SJSA1 (cell line): ENCODE measurements around the gene MMEL1. TPM values are rescaled to one million over a fixed set of nuclear protein-coding genes. Genes with fewer than 3 reads are reported as not detected.

Experiments
- DNase-seq, 2 experiments: peaks; one replicate each; pipeline ENCODE4 v3.0.0-alpha.2; 2015 to 2020; ENCODE audit warnings: low spot score in 2 of 2, low read depth in 1 of 2
- H3K27ac ChIP-seq: fragments of 250-450 bp; sonication (Bioruptor Pico); 2 replicates; pipeline ENCODE4 v1.5.1; 2020; ENCODE audit warnings: mild to moderate bottlenecking, moderate library complexity
- H3K27me3 ChIP-seq: fragments of 250-450 bp; sonication (Bioruptor Pico); replicated peaks from 2 replicates; pipeline ENCODE4 v1.5.1; 2020; ENCODE audit warnings: mild to moderate bottlenecking, moderate library complexity
- H3K36me3 ChIP-seq: fragments of 250-450 bp; sonication (Bioruptor Pico); 2 replicates; pipeline ENCODE4 v1.5.1; 2020; ENCODE audit warnings: mild to moderate bottlenecking
- H3K4me1 ChIP-seq: fragments of 250-450 bp; sonication (Bioruptor Pico); replicated peaks from 2 replicates; pipeline ENCODE4 v1.6.1; 2021; ENCODE audit warnings: mild to moderate bottlenecking
- H3K4me3 ChIP-seq: fragments of 250-450 bp; sonication (Bioruptor Pico); 2 replicates; pipeline ENCODE4 v1.5.1; 2020; ENCODE audit warnings: mild to moderate bottlenecking
- H3K9me3 ChIP-seq: fragments of 250-450 bp; sonication (Bioruptor Pico); replicated peaks from 2 replicates; pipeline ENCODE4 v1.5.1; 2020; ENCODE audit warnings: mild to moderate bottlenecking
- total RNA-seq: library from RNA; depleted of rRNA; stranded (reverse); fragments of >200 nt; shearing (Covaris generic); gene quantifications from 2 replicates; pipeline ENCODE4 v1.2.3, GENCODE V29; 2014

Gene MMEL1
- total RNA-seq, 1 experiment from 2014 or later: not detected

DNA sequence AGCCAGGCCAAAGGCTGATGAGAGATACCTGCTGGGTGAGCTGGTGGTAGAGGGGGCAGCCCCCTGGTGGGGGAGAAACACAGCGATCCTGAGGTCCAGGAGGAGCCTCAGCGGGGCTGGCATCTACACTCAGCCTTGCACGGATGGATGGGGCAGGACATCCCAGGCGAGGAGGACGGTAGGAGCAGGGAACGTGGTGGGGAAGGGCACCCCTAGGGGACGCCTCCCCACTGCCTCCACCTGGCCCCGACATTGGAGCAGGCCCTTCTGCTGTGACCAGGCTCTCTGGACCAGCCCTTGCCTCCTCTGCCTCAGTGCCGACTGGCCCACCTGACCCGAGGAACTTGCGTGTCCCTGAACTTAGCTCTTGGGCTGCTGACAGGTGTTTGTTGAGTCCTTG, 6.4 kb upstream of the MMEL1 start:
- Histone ChIP-seq H3K27ac (no peak overlapping the region), H3K9me3 (no peaks in the 10 kb centered on the region; the same call in 1 of the 2 replicates), H3K36me3 (no peaks in the 10 kb centered on the region), H3K27me3 (no peaks in the 10 kb centered on the region), H3K4me1 (peaks cover 14% of the 10 kb centered on the region), H3K4me3 (no peak overlapping the region)
- no peak for DNase-seq

DNA sequence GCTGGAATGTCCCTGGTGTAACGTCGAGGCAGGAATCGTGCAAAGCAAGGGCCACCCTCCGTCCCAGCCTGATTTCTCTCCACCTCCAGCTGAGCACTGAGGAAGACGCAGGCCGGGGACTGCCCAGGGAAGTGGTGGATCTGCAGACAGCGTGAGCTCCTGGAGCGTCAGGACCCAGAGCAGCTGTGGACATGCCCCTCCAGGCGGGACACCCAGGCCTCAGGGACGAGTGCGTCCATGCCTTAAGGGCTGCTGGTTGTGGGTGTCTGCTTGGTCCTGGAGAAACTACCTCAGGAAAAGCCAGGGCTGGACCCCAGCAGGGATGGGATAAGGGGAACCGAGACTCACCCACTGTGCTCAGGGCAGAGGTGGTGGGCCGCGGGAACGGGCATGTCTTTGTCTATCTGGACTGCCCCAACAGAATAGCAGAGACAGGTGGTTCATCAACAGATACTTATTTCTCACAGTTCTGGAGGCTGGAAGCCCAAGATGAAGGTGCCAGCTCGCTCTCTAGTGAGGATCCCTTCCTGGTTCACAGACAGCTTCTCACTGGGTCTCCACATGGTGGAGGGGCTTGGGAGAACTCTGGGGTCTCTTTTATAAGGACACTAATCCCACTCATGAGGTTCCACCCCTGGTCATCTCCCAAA, 5.8 kb upstream of the MMEL1 start:
- DNase-seq: peak in 1 of 2 experiments; percentile 40
- H3K27me3 ChIP-seq: no peaks in the 10 kb centered on the region
- H3K27ac ChIP-seq: no peak overlapping the region
- no peak overlapping the region for H3K4me3 ChIP-seq
- H3K9me3 ChIP-seq: no peaks in the 10 kb centered on the region; the same call in 1 of the 2 replicates
- H3K4me1 ChIP-seq: peaks cover 14% of the 10 kb centered on the region
- no peaks in the 10 kb centered on the region for H3K36me3 ChIP-seq

DNA sequence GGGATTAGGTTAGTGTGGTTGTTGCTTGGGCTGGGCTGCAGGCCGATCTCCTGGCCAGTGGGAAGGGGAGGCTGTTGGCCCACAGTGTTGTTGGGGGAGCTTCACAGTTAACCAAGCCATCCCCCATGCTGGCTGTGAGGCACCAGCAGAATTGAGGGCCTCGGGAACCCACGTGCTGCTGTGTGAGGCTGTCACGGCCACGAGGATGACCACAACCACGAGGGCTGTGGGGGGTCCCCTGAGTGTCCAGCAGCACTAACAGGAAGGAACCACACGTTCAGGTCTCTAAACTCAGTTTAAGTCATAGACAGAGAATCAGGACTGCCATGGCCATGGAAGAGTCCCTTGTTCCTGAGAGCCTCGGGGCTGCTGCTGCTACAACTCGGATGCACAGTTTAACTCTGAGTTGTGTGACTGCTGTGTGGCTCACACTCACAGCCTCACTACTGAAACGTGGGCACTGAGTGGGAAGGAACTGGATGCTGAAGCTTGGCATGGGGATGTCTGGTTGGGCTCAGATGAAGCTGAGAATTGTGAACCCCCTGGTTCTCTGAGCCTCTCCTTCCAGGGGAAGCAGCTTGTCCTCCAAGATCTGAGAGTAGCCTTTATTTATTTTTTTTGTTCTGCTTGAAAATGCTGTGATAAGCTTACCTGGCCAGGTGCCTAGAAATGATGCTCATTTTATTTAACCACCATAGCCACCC, 4.8 kb upstream of the MMEL1 start:
- Histone ChIP-seq H3K27ac (no peak overlapping the region), H3K9me3 (no peaks in the 10 kb centered on the region; the same call in 1 of the 2 replicates)
- peak in 1 of 2 experiments; percentile 32 for DNase-seq

DNA sequence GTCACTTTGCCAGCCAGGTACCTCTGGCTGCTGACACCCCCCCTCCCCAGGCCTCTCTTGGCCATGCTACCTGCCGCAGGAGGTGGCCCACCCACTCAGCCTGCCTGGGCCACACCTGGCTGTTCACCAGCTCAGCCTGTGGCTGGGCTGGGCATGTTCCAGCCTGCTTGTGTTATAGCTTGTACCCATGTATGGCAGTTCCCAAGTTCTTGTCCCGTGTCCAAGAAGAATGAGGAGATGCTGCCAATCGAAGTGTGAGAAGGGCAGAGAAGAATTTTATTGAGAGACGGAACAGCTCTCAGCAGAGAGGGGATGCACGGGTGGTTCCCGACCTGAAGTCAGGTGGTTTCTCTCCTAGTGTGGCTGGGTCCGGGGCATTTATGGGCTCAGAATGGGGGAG, 3.9 kb upstream of the MMEL1 start:
- no peak overlapping the region for H3K4me3 ChIP-seq
- H3K36me3 ChIP-seq: no peaks in the 10 kb centered on the region
- peaks cover under 1% of the 10 kb centered on the region; the same call in 1 of the 2 replicates for H3K4me1 ChIP-seq
- H3K9me3 ChIP-seq: no peaks in the 10 kb centered on the region
- no peak overlapping the region for H3K27ac ChIP-seq
- DNase-seq: peak in 1 of 2 experiments; percentile 18
- H3K27me3 ChIP-seq: no peaks in the 10 kb centered on the region

More for the DNA sequence above, 4.8 kb upstream of the MMEL1 start:
- H3K4me1 ChIP-seq: peaks cover 9% of the 10 kb centered on the region
- H3K36me3 ChIP-seq: no peaks in the 10 kb centered on the region
- H3K27me3 ChIP-seq: no peaks in the 10 kb centered on the region
- H3K4me3 ChIP-seq: no peak overlapping the region

DNA sequence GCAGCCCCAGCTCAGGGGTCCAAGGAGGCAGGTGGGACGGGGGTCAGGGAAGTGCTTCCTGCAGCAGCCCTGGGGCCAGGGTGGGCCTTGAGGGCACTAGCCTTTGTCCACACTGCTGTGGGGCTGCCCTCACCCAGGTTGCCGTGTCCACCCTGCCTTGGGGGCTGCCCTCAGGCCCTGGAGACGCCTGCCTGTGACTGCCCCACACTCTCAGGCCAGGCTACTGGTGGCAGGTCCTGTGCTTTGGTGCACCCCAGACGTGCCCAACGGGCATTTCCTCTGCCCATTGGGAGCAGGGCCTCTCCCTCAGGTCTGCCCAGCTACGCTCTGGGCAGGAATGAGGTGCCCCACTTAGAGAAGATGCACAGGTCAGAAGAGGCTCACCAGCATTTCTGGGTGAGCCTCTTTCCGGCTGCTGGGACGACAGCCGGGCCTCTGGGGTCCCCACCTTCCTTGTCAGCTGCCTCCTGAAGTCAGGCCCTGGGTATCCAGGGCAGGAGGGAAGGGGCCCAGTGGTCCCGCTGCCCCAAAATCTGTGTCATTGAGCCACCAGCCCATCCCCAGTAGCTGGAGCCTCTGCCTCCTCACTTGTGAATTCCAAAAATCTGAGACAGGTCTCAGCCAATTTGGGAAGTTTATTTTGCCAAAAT, 2.7 kb upstream of the MMEL1 start:
- H3K27ac ChIP-seq: no peak overlapping the region
- no peaks in the 10 kb centered on the region for H3K4me1 ChIP-seq
- H3K9me3 ChIP-seq: no peaks in the 10 kb centered on the region
- H3K27me3 ChIP-seq: no peaks in the 10 kb centered on the region
- no peak overlapping the region for H3K4me3 ChIP-seq
- DNase-seq: no peak
- no peaks in the 10 kb centered on the region for H3K36me3 ChIP-seq

DNA sequence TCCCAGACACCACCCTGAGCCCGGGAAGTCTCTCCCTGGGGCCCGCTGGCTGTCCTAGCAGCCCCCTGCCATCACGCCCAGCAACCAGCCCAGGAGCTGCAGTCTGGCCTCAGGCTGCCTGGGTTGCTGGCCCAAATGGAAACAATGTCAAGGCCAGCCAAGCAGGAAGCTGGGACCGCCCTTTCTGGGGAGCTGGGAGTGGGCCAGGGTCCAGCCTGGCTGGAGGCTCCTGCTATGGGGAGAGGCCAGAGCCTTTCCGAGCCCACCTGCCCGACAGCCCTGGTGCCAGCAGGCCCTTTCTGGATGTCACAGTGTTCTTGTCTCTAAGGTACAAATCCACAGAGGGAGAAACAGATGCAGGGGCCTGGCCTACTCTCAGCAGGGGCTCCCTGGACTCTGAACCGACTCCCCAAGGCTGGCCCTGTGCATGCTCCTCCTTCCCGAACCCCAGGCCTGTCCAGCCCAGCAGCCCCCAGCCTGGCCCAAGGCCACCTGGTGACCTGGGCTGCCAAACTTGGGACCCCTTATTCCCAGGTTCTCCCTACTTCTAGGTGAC, 1.2 kb upstream of the MMEL1 start:
- H3K36me3 ChIP-seq: no peaks in the 10 kb centered on the region
- H3K9me3 ChIP-seq: no peaks in the 10 kb centered on the region
- H3K27ac ChIP-seq: no peak overlapping the region
- H3K27me3 ChIP-seq: peaks cover 11% of the 10 kb centered on the region
- H3K4me1 ChIP-seq: no peaks in the 10 kb centered on the region
- no peak for DNase-seq
- H3K4me3 ChIP-seq: no peak overlapping the region

DNA sequence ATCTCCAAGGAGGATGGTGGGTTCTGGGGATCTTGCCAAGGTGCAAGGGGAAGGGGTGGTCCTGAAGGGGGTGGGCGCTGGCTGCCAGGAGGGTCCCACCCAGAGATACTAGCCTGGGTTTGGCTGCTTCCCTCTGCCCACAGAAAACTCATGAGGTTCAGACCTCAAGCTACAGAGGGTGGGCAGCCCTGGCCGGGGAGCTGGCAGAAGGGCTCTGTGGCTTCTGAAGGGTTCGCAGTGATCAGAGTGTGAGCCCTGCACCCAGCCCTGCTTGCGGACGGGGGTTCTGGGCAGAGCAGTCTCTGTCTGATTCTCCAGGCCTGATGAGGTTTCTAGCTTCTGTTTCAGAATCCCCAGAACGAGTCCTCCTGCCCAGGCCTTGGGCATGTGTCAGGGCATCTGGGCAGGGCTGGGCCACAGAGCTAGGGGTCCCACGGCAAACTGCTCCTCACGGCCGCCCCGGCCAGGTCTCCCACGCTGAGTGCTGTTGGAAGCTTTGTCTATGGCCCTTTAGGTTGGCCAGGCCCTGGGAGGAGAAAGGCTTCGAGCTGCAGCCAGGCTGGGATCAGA, 635 bp upstream of the MMEL1 start:
- no peak overlapping the region for H3K4me3 ChIP-seq
- no peak for DNase-seq
- H3K27me3 ChIP-seq: peaks cover 12% of the 10 kb centered on the region
- H3K27ac ChIP-seq: no peak overlapping the region
- no peaks in the 10 kb centered on the region for H3K36me3 ChIP-seq
- no peaks in the 10 kb centered on the region for H3K9me3 ChIP-seq
- no peaks in the 10 kb centered on the region for H3K4me1 ChIP-seq

DNA sequence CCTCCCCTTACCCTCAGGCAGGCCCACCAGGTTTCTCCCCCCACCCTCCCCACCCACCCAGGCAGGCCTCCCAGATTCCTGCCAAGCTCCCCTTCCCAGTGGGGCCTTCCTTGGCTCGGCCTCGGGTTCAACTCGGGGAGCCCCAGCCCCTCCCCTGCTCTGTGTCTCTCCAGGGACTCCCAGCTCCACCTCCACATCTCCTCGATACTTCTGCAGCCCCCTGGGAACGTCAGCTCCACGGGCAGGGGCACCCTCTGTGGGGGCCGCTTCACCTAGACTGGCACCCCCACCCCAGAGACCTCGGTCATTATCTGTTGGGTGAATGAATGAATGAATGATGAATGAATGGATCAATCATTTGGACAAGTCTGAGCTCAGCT, 775 bp downstream of the MMEL1 start:
- H3K4me1 ChIP-seq: no peaks in the 10 kb centered on the region
- no peak overlapping the region for H3K4me3 ChIP-seq
- peaks cover 25% of the 10 kb centered on the region for H3K27me3 ChIP-seq
- no peak for DNase-seq
- H3K36me3 ChIP-seq: no peaks in the 10 kb centered on the region
- H3K27ac ChIP-seq: no peak overlapping the region
- no peaks in the 10 kb centered on the region for H3K9me3 ChIP-seq

DNA sequence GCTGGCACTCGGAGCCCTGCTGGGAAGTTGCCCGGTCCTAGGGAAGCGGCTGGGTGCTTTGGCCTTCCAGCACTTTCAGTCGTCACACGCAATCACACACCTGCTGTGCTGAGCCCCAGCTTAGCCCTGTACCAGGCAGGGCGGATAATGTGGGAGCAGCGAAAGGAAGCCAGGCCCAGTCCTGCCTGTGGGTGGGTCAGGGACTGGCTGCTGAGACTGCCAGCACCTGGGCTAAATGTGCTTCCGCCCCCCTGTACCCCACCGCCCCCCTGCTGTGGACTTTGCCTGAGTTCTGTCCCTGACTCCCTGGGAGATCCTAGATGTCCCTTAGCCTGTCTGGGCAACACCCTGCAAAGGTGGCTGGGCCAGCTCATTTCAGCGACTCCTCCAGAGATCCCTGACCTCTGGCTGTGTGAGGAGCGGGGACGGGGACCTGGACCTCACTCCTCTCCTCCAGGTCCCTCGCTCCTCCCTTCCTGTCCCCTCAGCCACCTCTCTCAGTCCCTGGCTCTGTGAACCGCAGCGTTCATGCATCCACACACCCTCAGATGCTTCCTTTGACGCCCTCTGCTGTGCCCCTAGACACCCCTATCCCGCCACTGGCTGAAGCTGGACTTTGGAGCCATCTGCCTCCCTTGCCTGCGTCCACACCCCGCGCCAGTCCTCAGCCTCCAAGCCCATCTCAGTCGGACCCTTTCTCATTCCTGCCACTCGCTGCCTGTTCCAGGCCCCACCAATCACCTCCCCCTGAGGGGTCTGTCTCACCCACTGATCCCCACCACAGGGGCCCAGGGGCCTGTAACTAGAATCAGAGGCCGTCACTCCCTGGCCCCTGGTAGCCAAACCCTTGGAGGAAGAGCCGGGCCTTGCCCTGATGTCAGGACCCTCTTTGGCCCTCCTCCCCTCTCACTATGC, 1.4 kb downstream of the MMEL1 start:
- Histone ChIP-seq H3K9me3 (no peaks in the 10 kb centered on the region; the same call in 1 of the 2 replicates), H3K36me3 (no peaks in the 10 kb centered on the region), H3K4me1 (no peaks in the 10 kb centered on the region), H3K27ac (no peak overlapping the region), H3K27me3 (peaks cover 32% of the 10 kb centered on the region), H3K4me3 (no peak overlapping the region)
- DNase-seq: no peak

DNA sequence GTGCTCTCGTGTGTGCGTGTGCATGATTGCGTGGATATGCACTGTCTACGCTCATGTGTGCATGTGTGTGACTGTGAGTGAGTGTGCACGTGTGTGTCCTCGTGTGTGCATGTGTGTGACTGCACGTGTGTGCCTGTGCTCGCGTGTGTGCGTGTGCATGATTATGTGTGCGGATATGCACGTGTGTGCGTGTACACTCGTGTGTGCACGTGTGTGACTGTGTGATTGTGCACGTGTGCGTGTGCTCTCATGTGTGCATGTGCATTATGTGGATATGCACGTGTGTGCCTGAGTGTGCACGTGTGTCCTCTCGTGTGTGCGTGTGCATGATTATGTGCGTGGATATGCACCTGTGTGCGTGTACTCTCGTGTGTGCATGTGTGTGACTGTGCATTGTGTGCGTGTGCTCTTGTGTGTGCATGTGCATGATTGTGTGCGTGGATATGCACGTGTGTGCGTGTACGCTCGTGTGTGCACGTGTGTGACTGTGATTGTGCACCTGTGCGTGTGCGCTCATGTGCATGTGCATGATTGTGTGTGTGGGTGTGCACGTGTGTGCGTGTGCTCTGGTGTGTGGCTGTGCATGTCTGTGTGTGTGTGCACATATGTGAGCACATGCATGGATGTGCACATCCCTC, 2.2 kb downstream of the MMEL1 start:
- no peaks in the 10 kb centered on the region; the same call in 1 of the 2 replicates for H3K9me3 ChIP-seq
- peaks cover 35% of the 10 kb centered on the region for H3K27me3 ChIP-seq
- H3K4me1 ChIP-seq: no peaks in the 10 kb centered on the region
- no peaks in the 10 kb centered on the region for H3K36me3 ChIP-seq
- no peak overlapping the region for H3K4me3 ChIP-seq
- H3K27ac ChIP-seq: no peak overlapping the region
- no peak for DNase-seq

DNA sequence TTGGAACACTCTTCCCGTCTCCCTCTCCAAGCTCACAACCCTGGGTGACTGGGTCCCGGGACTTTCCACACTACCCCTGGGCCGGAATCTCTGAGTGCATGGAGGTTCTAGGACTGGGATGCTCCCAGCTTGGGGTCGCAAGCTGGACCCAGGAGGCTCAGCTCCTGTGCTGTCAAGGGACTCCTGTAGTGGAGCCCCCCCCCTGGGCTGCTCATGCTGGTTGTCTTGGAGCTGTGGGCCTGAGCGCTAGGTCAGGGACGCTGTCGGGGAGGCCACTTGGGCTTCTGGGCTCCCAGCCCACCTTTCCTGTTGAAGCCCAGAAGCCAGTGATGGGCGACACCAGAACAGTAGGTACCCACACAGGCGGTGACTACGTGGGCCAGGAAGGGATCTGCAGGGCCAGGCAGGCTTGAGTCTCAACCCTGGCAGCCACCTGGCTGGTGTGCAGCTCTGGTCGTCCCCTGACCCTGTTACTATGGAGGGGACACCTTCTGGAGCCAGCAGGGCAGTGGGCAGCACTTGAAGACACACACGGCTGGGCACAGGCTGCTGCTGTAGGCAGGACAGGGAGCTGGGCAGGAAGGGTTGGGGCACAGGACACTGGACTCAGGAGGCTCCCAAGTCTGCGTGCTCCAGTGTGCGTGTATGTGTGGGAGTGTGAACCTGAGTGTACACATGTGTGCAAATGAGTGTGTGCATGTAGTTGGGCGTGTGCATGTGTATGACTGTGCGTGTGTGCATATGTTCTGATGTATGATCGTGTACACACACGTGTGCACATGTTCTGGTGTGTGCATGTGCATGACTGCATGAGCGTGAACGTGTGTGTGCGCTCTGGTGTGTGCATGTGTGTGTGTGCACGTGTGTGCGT, 3.0 kb downstream of the MMEL1 start:
- Histone ChIP-seq H3K36me3 (no peaks in the 10 kb centered on the region), H3K9me3 (no peaks in the 10 kb centered on the region; the same call in 1 of the 2 replicates), H3K4me3 (no peak overlapping the region), H3K27ac (no peak overlapping the region), H3K4me1 (no peaks in the 10 kb centered on the region), H3K27me3 (peaks cover 35% of the 10 kb centered on the region)
- DNase-seq: no peak
